Dendritic cell treated with granulocyte-macrophage colony-stimulating factor and Interleukin-4, amounts not matched to agents 40 ng/mL and 50 ng/mL, for 4 days (primary cell): Measurements from ENCODE around the gene SUGP1.

ENCODE experiments used
- H3K27ac Mint-ChIP-seq: one replicate; pipeline ENCODE4 v1.8.0; 2022; ENCODE audit warnings: mild to moderate bottlenecking, mixed read lengths
- H3K27me3 Mint-ChIP-seq: one replicate; pipeline ENCODE4 v1.8.0; 2022; ENCODE audit warnings: mild to moderate bottlenecking, mixed read lengths
- H3K36me3 Mint-ChIP-seq: one replicate; pipeline ENCODE4 v1.8.0; 2022; ENCODE audit warnings: low read depth, mixed read lengths
- H3K4me1 Mint-ChIP-seq: one replicate; pipeline ENCODE4 v1.8.0; 2022; ENCODE audit warnings: low read depth, mixed read lengths
- H3K4me3 Mint-ChIP-seq: one replicate; pipeline ENCODE4 v1.8.0; 2022; ENCODE audit warnings: mild to moderate bottlenecking, moderate library complexity, mixed read lengths
- H3K9me3 Mint-ChIP-seq: one replicate; pipeline ENCODE4 v1.8.0; 2022; ENCODE audit warnings: mixed read lengths
- intact Hi-C: fragments of 100-400 bp; cut with micrococcal nuclease; formaldehyde crosslinking; loops from one replicate; pipeline ENCODE4 v1.15.0; 2022

SUGP1 gene

DNA sequence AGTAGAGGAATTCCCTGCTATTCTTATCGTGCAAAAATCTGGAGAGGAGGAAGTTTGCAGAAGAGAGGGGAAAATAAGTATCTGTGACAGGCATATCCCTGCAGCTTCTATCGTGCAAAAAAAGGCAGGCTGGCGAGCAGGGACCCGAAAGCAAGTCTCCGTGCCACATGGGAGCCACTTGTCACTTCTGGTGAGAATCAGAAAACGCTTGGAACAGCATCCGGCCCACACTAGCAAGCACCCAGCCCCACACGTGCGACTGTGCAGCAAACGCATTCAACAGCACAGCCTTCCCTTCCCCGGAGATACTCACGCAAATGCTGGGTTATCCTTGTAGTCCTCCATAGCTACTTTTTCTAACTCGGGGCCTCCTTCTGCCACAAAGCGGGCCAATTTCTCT, 16.9 kb downstream of the SUGP1 start:
- no peaks in the 10 kb centered on the region for H3K4me1 Mint-ChIP-seq
- no peaks in the 10 kb centered on the region for H3K9me3 Mint-ChIP-seq
- no peak overlapping the region for H3K4me3 Mint-ChIP-seq
- no peaks in the 10 kb centered on the region for H3K27me3 Mint-ChIP-seq
- H3K27ac Mint-ChIP-seq, result no peak overlapping the region
- intact Hi-C loops, result no loop called here
- peaks cover 100% of the 10 kb centered on the region for H3K36me3 Mint-ChIP-seq

DNA sequence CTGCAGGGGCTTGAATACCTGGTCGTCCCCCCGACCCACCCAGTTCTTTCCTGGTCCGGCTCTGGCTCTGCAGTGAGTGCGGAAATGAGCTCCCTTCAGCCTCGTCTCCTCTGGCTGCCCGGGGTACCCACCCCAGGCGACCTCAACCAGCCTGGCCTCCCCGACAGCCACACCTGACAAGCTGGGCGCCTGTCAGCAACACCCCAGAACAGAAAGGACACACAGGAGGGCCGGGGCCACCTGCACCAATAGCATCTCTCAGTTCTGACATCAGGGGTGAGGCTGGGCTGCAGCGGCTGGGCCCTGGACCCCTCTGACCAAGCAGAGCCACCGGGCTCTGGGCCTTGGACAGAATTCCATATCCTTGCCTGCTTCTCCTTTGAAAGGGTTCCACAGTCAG, 19.7 kb downstream of the SUGP1 start:
- no peaks in the 10 kb centered on the region for H3K27me3 Mint-ChIP-seq
- no peaks in the 10 kb centered on the region for H3K4me1 Mint-ChIP-seq
- no peaks in the 10 kb centered on the region for H3K9me3 Mint-ChIP-seq
- H3K4me3 Mint-ChIP-seq, result no peak overlapping the region
- peaks cover 100% of the 10 kb centered on the region for H3K36me3 Mint-ChIP-seq
- no peak overlapping the region for H3K27ac Mint-ChIP-seq
- intact Hi-C loops, result no loop called here

DNA sequence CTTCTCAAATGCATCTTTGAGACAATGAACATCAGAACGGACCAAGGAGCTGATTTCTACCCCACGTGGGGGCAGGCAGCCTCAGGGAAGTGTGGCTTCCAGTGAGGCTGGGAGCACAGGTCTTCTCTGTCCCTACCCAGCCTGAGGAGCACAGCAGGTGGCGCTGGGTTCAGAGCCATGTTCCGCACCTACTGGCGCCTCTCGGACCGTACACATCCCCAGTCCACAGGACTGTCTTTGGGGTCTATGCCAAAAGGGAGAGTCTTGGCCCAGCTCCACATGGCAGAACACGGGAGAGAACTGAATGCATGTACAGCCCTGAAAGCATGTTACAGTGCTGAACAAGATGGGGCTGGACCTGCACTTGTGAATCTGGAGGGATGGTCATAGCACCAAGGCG, 22.6 kb downstream of the SUGP1 start:
- intact Hi-C loops, result no loop called here
- H3K27ac Mint-ChIP-seq, result no peak overlapping the region
- H3K27me3 Mint-ChIP-seq, result no peaks in the 10 kb centered on the region
- no peaks in the 10 kb centered on the region for H3K4me1 Mint-ChIP-seq
- peaks cover 100% of the 10 kb centered on the region for H3K36me3 Mint-ChIP-seq
- H3K9me3 Mint-ChIP-seq, result no peaks in the 10 kb centered on the region
- no peak overlapping the region for H3K4me3 Mint-ChIP-seq

DNA sequence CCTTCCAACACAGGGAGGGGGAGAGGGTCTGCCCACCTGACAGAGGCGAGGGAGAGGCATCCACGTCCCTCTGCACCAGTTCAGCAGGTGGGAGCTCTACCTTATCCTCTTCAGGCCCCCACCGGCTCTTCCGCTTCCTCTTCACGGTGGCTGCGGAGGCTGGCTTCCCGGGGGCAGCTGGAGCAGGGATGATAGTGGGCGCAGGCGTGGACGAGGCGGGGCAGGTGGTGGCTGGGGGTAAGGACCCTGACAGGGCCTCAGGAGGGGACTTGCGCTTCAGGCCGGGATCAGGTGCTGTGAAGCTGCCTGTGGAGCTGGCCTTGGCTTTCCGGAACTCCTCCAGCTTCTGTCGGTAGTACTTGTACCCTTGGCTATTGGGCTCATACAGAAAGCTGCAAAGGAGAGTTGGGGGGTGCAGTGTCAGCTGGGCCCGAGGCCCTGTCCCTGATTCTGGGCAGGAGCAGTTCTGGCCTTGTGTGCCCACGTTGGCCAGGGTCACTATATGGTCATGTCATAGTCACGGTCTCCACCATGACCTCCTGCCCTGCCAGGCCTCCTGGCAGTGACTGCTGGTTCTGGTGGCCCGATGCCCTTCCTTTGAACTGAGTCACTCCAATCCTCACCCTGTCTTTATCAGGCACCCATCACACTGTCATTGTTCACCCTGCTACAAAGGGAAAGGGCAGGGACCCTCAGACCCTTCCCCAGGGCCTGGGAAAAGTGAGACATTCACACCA, 23.2 kb downstream of the SUGP1 start:
- no peaks in the 10 kb centered on the region for H3K4me1 Mint-ChIP-seq
- H3K36me3 Mint-ChIP-seq, result peaks cover 100% of the 10 kb centered on the region
- no peaks in the 10 kb centered on the region for H3K9me3 Mint-ChIP-seq
- no peak overlapping the region for H3K27ac Mint-ChIP-seq
- intact Hi-C loops, result no loop called here
- no peaks in the 10 kb centered on the region for H3K27me3 Mint-ChIP-seq
- no peak overlapping the region for H3K4me3 Mint-ChIP-seq

DNA sequence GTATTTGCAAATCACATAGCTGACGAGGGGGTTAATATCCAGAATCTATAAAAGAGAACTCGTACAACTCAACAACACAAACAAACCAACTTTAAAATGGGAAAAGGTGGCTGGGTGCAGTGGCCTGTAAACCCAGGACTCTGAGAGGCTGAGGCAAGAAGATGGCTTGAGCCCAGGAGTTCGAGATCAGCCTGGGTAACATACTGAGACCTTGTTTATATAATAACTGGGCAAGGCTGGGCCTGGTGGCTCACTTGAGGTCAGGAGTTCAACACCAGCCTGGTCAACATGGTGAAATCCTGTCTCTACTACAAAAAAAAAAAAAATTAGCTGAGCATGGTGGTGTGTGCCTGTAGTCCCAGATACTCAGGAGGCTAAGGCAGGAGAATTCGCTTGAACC, 25.4 kb downstream of the SUGP1 start:
- Mint-ChIP-seq H3K4me1 (no peaks in the 10 kb centered on the region), H3K27me3 (no peaks in the 10 kb centered on the region), H3K27ac (no peak overlapping the region), H3K9me3 (no peaks in the 10 kb centered on the region), H3K4me3 (no peak overlapping the region), H3K36me3 (peaks cover 99% of the 10 kb centered on the region)
- intact Hi-C loops, result no loop called here

DNA sequence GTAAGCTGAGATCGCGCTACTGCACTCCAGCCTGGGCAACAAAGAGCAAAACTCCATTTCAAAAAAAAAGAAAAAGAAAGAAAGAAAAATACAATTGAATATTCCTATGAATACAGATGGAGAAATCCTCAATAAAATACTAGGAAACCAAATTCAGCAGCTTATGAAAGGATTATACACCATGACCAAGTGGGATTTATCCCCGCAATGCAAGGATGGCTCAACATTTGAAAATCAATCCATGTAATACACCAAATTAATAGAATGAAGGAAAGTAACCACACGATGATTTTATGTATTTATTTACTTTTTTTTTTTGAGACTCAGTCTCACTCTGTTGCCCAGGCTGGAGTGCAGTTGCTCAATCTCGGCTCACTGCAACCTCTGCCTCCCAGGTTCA, 27.7 kb downstream of the SUGP1 start:
- Mint-ChIP-seq H3K4me3 (no peak overlapping the region), H3K36me3 (peaks cover 97% of the 10 kb centered on the region), H3K4me1 (no peaks in the 10 kb centered on the region), H3K27ac (no peak overlapping the region), H3K27me3 (no peaks in the 10 kb centered on the region), H3K9me3 (no peaks in the 10 kb centered on the region)
- intact Hi-C loops, result no loop called here

DNA sequence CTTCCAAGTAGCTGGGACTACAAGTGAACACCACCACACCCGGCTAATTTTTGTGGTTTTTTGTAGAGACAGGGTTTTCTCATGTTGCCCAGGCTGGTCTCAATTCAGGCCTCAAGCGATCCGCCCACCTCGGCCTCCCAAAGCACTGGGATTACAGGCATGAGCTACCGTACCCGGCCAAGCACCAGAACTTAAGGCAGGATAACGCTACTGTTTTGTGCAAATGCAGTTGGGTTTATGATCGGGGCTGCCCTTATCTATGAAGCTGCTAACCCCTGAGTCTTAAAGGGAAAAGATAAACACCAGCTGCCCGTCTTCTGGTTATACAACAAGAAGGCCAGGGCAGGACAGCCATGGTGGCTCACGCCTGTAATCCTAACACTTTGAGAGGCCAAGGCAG, 34.6 kb downstream of the SUGP1 start:
- no peak overlapping the region for H3K27ac Mint-ChIP-seq
- H3K4me1 Mint-ChIP-seq, result no peaks in the 10 kb centered on the region
- no peak overlapping the region for H3K4me3 Mint-ChIP-seq
- intact Hi-C loops, result no loop called here
- H3K27me3 Mint-ChIP-seq, result no peaks in the 10 kb centered on the region
- no peaks in the 10 kb centered on the region for H3K9me3 Mint-ChIP-seq
- H3K36me3 Mint-ChIP-seq, result peaks cover 97% of the 10 kb centered on the region

DNA sequence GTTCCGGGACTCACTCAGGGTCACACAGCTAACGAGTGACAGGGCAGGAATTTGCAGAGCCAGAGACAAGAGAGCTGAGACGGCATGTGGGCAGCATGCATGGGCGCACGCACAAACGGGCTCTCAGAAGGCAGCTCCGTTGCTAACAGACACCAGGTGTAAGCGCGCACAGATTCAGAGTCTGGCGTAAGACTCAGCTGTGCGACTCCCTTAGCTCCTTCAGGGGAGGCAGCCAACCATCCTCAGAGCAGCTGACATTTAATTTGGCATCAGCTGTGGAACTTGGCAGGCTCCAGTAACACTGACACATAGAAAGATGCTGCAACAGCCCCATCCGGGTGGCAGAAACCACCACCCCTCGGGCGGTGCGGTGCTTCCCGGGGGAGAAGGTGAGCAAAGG, 39.7 kb downstream of the SUGP1 start:
- no peaks in the 10 kb centered on the region for H3K27me3 Mint-ChIP-seq
- no peak overlapping the region for H3K27ac Mint-ChIP-seq
- H3K36me3 Mint-ChIP-seq, result peaks cover 100% of the 10 kb centered on the region
- intact Hi-C loops, result no loop called here
- no peaks in the 10 kb centered on the region for H3K9me3 Mint-ChIP-seq
- no peak overlapping the region for H3K4me3 Mint-ChIP-seq
- H3K4me1 Mint-ChIP-seq, result no peaks in the 10 kb centered on the region

DNA sequence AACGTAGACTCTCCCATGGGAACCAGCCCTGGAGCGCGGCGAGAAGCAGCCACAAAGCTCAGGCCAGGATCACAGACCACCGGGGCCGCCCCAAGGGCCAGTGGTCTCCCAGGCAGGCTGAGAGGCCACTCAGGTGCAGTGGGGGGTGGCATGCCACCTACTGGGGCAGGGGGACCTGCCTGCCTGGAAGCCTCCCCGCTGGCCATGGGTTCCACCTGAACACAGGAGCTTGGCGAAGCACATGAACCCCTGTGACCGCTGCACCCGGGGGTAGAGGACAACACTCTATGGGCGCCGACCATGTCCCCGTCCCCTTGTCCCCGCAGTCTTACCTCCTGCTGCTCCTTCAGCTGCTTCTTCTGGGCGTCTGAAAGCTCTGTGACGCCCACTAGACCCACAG, 40.5 kb downstream of the SUGP1 start:
- no peak overlapping the region for H3K4me3 Mint-ChIP-seq
- H3K9me3 Mint-ChIP-seq, result no peaks in the 10 kb centered on the region
- intact Hi-C loops, result no loop called here
- peaks cover 100% of the 10 kb centered on the region for H3K36me3 Mint-ChIP-seq
- H3K27ac Mint-ChIP-seq, result no peak overlapping the region
- peaks cover 2% of the 10 kb centered on the region for H3K27me3 Mint-ChIP-seq
- H3K4me1 Mint-ChIP-seq, result no peaks in the 10 kb centered on the region

DNA sequence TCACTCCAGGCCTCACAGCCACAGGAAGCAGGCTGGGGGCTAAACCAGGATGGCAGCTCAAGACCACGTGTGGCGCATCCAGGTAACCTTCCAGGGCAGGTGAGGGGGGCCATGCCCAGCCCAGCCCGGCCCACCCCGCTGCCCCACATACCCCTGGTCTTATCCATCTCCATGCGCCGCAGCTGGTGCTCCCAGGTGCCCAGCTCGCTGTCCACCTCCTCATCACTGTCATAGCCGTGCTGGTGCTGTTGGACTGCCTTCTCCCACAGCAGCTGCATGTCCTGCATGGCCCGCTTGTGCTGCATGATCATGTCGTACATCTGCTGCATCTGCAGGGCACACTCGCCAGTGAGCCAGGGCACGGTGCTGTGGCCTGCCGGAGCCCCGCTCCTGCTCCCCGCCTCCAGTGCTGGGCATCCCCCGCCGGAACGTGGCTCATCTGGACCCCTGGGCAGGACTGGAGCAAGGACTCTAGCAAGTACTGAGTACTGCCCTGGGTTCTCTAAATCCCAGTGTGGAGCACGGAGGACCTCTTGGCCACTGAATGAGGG, 41.2 kb downstream of the SUGP1 start:
- Mint-ChIP-seq H3K9me3 (no peaks in the 10 kb centered on the region), H3K4me3 (no peak overlapping the region), H3K27ac (no peak overlapping the region), H3K36me3 (peaks cover 92% of the 10 kb centered on the region), H3K27me3 (peaks cover 9% of the 10 kb centered on the region), H3K4me1 (no peaks in the 10 kb centered on the region)
- intact Hi-C loops, result no loop called here

DNA sequence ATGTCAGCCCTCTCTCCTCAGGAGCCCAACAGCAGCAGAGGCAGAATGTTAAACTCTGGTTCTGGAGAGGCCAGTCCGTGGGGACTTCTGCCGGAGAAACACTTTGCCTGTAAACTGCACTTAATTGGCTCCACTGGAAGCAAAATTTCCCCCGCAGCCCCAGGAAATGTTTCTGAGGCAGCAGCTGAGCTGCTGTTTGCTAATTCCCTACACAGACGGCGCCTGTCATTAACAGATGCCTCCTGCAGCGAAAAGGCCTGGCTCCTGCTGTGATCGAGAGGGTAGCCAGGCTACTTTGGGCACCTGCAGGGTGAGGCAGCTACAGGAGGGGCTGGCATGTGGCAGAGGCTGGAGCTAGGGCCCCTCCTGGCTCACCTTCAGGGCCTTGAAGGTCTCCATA, 42.0 kb downstream of the SUGP1 start:
- Mint-ChIP-seq H3K9me3 (no peaks in the 10 kb centered on the region), H3K4me3 (no peak overlapping the region), H3K27ac (no peak overlapping the region), H3K27me3 (peaks cover 17% of the 10 kb centered on the region), H3K36me3 (peaks cover 84% of the 10 kb centered on the region), H3K4me1 (peaks cover 4% of the 10 kb centered on the region)
- intact Hi-C loops, result no loop called here

DNA sequence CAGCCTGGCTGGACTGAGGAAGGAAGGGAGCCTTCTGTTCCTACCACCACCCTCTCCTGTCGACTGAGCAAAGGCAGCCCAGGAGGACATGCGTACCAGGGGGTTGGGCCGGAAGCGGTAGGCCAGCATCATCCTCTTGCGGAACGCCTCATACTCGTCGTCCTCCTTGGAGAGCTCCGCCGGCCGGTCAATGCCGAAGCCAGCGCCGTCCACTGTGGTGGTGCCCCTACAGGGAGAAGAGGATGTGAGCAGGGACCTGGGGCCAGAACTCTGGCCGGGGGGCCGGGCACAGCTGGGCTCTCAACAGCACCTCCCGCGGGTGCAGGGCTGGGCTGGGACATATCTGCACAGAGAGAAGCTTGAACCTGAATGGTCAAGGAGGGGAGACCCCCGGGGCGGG, 43.5 kb downstream of the SUGP1 start:
- peaks cover 30% of the 10 kb centered on the region for H3K27me3 Mint-ChIP-seq
- peaks cover 70% of the 10 kb centered on the region for H3K36me3 Mint-ChIP-seq
- peaks cover 5% of the 10 kb centered on the region for H3K4me1 Mint-ChIP-seq
- H3K27ac Mint-ChIP-seq, result no peak overlapping the region
- no peak overlapping the region for H3K4me3 Mint-ChIP-seq
- intact Hi-C loops, result no loop called here
- H3K9me3 Mint-ChIP-seq, result no peaks in the 10 kb centered on the region

DNA sequence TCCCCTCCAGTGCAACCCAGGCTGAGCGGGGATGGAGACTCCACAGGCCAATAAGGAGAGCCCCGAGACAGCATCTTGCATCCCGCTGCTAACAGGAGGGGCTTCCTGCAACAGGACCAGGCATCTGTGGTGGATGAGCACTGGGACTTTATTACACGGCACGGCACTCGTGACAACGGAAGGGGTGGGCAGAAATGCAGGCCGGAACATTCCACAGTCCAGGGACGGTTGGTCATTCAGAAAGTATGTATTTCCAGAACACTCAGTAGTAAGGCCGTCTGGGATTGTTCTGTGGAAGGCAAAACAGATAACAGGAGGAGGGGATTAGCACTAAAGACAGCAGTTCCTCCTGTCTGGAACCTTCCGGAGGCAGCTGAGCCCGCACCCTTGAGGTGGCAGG, 43.9 kb downstream of the SUGP1 start:
- peaks cover 65% of the 10 kb centered on the region for H3K36me3 Mint-ChIP-seq
- intact Hi-C loops, result no loop called here
- no peaks in the 10 kb centered on the region for H3K9me3 Mint-ChIP-seq
- H3K4me1 Mint-ChIP-seq, result peaks cover 5% of the 10 kb centered on the region
- no peak overlapping the region for H3K4me3 Mint-ChIP-seq
- H3K27ac Mint-ChIP-seq, result no peak overlapping the region
- peaks cover 35% of the 10 kb centered on the region for H3K27me3 Mint-ChIP-seq

DNA sequence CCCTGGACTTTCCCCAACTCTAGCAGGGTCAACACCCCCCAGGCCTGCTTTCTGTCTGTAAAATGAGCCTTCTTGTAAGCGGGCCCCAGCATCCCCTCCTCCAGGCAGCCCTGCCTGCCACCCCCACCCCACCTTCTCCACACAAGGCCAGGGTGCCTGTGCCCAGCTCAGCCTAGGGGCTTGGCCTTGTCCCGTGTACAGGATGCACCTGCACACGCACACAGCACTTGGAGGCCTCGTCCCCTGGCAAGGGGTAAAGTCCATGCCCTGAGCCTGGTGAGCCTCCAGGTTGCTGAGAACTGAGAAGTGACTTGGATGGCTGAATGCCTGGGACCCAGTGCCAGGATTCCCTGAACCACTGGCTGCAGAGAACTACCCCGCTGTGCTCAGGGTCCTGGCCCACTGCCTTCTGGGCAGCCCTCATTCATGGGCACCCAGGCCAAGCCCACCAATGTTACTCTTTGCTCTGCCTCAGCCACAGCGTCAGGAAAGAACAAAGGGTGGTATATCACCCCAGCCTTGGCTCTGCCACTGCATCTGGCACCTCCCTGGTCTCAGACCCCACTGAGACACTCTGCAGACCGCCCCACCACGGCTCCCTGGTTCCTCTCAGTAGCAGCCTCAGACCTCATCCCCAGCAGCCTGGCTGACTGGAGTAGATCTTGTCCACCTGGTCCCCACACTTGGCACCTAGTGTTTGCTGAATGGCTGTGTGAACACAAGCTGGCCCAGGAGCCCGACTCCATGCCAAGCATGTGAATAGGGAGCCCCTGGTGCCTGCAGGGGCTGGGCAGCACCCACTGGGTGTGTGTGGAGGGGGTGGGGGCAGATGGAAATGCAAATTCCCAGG, 45.4 kb downstream of the SUGP1 start:
- Mint-ChIP-seq H3K36me3 (peaks cover 50% of the 10 kb centered on the region), H3K27ac (no peak overlapping the region), H3K27me3 (peaks cover 41% of the 10 kb centered on the region), H3K4me3 (no peak overlapping the region), H3K9me3 (no peaks in the 10 kb centered on the region), H3K4me1 (peaks cover 5% of the 10 kb centered on the region)
- intact Hi-C loops, result no loop called here
